Measurements from ENCODE around the gene PPP4R3A. TPM values are rescaled to one million over a fixed set of nuclear protein-coding genes. Genes with fewer than 3 reads are reported as not detected.
A peak's percentile ranks its signal among the peaks of the same experiment; 100 is the strongest.
"Not testable (repeated sequence)": the region's sequence is repeated elsewhere in the genome, so short reads cannot be mapped to it uniquely, and the experiment has no call there.

Gene PPP4R3A
- total RNA-seq, 2 donors from 2014 or later = 118 to 143 TPM

DNA sequence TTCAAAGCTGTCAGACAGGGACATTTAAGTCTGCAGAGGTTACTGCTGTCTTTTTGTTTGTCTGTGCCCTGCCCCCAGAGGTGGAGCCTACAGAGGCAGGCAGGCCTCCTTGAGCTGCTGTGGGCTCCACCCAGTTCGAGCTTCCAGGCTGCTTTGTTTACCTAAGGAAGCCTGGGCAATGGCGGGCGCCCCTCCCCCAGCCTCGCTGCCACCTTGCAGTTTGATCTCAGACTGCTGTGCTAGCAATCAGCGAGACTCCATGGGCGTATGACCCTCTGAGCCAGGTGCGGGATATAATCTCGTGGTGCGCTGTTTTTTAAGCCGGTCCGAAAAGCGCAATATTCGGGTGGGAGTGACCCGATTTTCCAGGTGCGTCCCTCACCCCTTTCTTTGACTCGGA is 73.8 kb downstream of the PPP4R3A start:
- not testable (repeated sequence) for H3K4me1 Mint-ChIP-seq; H3K36me3 Mint-ChIP-seq (ENCODE audit: low read depth); H3K4me3 Mint-ChIP-seq; H3K27ac Mint-ChIP-seq; ATAC-seq (replicated peaks); H3K9me3 Mint-ChIP-seq; H3K27me3 Mint-ChIP-seq

DNA sequence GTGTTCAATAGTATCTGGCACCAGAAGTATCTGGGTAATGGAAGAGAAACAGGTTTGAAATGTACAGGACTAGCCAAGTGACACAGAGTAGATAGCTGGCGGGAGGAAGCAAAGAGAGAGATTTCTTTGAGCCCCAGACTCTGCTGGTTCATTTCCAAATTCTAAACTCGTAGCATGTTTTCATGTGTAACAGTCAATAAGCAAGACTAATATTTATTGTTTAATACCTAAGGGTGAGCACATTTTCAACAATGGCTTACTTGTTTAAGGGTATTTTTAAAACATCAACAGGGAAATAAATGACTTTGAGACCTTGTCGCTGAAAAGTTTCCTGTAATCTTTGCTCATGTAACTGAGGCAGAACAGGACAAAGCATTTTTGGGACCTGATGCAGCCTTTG is 80.7 kb downstream of the PPP4R3A start:
- ATAC-seq (replicated peaks) = no peak
- Mint-ChIP-seq H3K4me1 (peaks cover 10% of the 10 kb centered on the region), H3K9me3 (no peaks in the 10 kb centered on the region), H3K27me3 (no peaks in the 10 kb centered on the region), H3K36me3 (ENCODE audit: low read depth) (no peaks in the 10 kb centered on the region), H3K4me3 (no peak overlapping the region), H3K27ac (no peak overlapping the region)

DNA sequence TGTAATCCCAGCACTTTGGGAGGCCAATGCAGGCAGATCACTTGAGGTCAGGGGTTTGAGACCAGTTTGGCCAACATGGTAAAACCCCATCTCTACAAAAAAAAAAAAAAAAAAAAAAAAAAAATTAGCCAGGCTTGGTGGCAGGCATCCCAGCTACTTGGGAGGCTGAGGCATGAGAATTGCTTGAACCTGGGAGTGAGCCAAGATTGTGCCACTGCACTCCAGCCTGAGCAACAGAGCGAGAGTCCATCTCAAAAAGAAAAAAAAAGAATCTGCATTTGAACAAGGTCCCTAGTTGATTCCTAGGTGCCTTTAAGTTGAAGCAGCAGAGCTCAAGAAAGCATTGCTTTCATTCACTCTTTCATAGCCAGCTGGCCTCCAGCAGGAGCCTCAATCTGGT is 81.2 kb downstream of the PPP4R3A start:
- peaks cover 10% of the 10 kb centered on the region for H3K4me1 Mint-ChIP-seq
- not testable (repeated sequence) for ATAC-seq (replicated peaks); H3K4me3 Mint-ChIP-seq; H3K36me3 Mint-ChIP-seq (ENCODE audit: low read depth); H3K27ac Mint-ChIP-seq; H3K27me3 Mint-ChIP-seq; H3K9me3 Mint-ChIP-seq

DNA sequence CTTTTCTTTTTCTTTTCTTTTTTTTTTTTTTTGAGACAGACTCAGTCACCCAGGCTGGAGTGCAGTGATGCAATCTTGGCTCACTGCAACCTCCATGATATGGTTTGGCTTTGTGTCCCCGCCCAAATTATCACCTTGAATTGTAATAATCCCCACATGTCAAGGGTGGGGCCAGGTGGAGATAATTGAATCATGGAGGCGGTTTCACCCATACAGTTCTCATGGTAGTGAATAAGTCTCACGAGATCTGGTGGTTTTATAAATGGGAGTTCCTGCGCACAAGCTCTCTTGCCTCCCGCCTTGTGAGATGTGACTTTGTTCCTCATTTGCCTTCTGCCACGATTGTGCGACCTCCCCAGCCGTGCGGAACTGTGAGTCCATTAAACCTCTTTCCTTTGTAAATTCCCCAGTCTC is 84.6 kb downstream of the PPP4R3A start:
- H3K4me3 Mint-ChIP-seq; H3K36me3 Mint-ChIP-seq (ENCODE audit: low read depth); H3K27me3 Mint-ChIP-seq; ATAC-seq (replicated peaks); H3K9me3 Mint-ChIP-seq: not testable (repeated sequence)
- H3K27ac Mint-ChIP-seq = peak overlapping the region; percentile 76
- peaks cover 10% of the 10 kb centered on the region for H3K4me1 Mint-ChIP-seq

DNA sequence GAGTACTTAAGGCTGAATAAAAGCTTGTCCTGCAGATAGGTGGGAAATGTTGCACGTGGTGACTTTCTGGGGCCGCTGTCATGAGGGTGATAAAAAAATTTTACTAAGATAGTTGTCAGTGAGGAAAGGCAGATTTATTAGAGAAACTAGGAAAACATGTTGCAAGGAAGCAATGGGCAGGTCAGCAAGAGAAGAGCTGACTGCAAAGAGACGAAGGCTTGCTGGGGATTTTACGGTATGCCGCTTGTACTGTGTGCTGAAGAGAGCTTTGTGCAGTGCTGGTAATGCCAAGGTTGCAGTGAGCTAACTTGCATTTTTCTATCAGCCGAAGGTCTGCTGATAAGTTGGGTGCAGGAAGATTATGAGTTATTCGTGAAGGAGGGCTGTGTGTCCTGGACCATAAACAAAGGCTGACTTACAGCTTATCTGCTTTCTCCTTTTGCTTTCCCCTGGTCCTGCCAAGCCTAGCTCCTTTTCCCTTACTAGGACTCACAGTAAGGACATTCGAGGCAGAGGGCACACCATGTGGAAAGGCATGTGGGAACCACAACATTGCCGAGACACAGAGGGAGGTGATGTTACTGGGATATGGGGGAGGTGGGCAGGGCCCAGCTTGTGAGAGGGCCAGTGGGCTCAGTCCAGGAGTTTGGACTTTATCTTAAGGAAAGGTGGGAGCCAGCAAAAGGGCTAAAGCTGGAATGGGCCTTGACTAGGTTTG is 85.1 kb downstream of the PPP4R3A start:
- Mint-ChIP-seq H3K4me3 (no peak overlapping the region), H3K27ac (no peak overlapping the region), H3K36me3 (ENCODE audit: low read depth) (no peaks in the 10 kb centered on the region), H3K9me3 (no peaks in the 10 kb centered on the region), H3K4me1 (peaks cover 10% of the 10 kb centered on the region), H3K27me3 (no peaks in the 10 kb centered on the region)
- no peak for ATAC-seq (replicated peaks)

DNA sequence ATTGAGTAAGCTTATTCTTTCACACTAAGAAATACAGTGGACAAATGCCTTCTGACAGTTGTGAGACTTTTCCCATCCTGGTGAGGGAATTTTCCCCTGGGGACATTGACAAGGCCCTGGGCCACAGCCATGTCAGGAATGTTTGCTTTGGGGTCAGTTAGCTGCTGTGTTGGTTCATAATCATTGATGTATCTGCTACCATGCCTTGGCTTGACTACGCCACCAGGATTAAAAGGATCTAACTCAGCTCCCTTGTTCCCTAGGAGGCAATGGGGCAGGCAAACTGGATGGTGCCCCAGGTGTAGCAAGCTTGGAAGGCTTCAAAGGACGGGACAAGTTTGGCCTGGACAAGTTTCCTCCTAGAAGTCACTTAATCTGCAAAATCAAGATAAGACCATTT is 89.4 kb downstream of the PPP4R3A start:
- Mint-ChIP-seq H3K4me3 (no peak overlapping the region), H3K4me1 (peaks cover 10% of the 10 kb centered on the region), H3K27me3 (no peaks in the 10 kb centered on the region), H3K27ac (no peak overlapping the region), H3K9me3 (no peaks in the 10 kb centered on the region), H3K36me3 (ENCODE audit: low read depth) (peaks cover 15% of the 10 kb centered on the region)
- ATAC-seq (replicated peaks) = no peak

DNA sequence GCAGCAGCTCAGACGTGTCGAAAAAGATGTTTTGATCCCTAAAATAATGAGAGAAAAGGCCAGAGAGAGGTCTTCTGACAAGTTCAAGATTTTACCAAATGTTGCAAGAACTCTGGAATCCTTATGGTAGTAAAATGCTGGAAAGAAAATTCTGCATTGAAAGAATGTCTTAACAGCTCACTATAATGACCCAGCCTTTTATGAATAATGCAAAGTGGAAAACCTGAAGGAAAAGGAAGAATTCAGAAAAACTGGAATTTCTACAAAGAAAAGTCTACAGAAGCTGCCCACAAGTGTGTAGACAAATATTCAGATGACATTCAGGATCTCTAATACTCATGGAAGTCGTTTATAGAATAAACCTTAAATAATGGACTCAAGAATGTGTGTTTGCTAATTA is 90.7 kb downstream of the PPP4R3A start:
- Mint-ChIP-seq H3K4me3 (peak overlapping the region; percentile 79), H3K27ac (peak overlapping the region; percentile 89)

DNA sequence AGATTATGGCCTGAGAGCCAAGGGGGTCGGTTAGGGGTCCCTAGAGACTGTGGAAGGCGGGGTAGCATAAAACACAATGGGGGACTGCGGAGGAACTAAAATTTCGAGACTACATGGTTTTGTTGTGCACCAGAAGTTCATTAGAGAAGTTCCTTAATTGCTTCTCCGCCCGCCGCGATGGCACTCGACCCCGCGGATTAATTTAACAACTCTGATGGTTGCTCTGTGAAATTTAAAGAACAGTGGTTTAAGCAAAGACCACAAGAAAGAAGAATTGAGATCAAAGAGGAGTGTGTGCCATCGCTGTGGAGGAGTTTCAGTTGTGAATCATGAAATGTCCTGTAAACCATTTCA is 91.1 kb downstream of the PPP4R3A start:
- peaks cover 31% of the 10 kb centered on the region for H3K36me3 Mint-ChIP-seq (ENCODE audit: low read depth)
- ATAC-seq (replicated peaks) = peak; percentile 31
- peak overlapping the region; percentile 89 for H3K27ac Mint-ChIP-seq

More for the DNA sequence above, 90.7 kb downstream of the PPP4R3A start:
- Mint-ChIP-seq H3K9me3 (no peaks in the 10 kb centered on the region), H3K4me1 (peaks cover 12% of the 10 kb centered on the region), H3K36me3 (ENCODE audit: low read depth) (peaks cover 27% of the 10 kb centered on the region), H3K27me3 (no peaks in the 10 kb centered on the region)
- no peak for ATAC-seq (replicated peaks)

DNA sequence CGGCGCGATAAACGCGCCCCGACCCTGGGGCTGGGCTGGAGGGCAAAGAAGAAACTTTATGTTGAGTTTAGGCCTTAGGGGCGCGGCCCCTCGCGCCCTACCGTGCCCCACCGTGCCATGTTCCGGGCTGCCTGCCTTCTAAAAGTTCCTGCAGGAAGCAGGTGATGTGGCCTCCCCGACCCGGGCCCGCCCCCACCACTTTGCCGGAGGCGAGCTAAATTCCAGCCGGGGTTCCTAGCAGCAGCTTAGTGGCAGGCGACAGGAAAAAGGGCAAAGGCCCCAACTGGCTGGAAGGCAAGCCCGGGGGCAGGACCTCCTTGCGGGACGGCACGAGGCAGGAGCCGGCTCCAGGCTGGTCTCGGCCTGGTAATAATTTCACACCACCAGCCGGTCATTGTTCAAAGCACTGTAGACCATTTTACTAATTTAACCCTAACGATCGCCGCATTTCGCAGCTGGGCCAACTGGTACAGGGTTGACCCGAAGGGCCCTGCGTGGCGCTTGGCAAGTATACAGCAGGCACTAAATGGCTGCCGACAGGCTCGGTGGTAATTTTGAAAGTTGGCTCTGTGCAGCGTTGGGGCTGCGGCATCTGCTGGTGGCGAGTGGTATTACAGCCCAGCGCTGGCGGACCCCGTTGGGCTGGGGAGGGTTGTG is 91.6 kb downstream of the PPP4R3A start:
- ATAC-seq (replicated peaks) = peak; percentile 28
- Mint-ChIP-seq H3K27ac (peak overlapping the region; percentile 89), H3K36me3 (ENCODE audit: low read depth) (peaks cover 36% of the 10 kb centered on the region), H3K4me1 (peaks cover 21% of the 10 kb centered on the region), H3K27me3 (no peaks in the 10 kb centered on the region), H3K4me3 (peak overlapping the region; percentile 79), H3K9me3 (no peaks in the 10 kb centered on the region)

More for the DNA sequence above, 91.1 kb downstream of the PPP4R3A start:
- Mint-ChIP-seq H3K9me3 (no peaks in the 10 kb centered on the region), H3K4me1 (peaks cover 17% of the 10 kb centered on the region), H3K27me3 (no peaks in the 10 kb centered on the region), H3K4me3 (peak overlapping the region; percentile 79)

DNA sequence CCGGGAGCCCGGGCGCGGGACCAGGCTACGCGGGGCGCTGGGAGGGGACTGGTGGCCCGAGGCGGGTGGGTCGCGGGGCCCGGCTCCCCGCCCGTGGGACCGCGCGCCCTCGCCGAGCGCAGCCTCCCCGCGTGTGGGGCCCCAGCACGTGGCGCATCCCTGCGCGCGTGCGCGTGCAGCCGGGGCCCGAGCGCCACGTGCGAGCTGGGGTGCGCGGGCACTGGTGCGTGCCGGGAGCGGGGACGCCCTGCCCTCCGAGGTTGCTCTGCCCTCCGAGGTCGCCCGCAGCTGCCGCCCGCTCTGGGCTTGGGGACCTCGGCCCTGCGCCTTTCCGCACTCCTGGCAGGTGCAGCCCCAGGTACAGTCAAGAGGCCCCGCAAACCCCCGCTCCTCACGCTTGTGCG is 92.1 kb downstream of the PPP4R3A start:
- Mint-ChIP-seq H3K27me3 (no peaks in the 10 kb centered on the region), H3K27ac (no peak overlapping the region), H3K9me3 (no peaks in the 10 kb centered on the region), H3K4me3 (peak overlapping the region; percentile 79), H3K36me3 (ENCODE audit: low read depth) (peaks cover 42% of the 10 kb centered on the region), H3K4me1 (peaks cover 21% of the 10 kb centered on the region)
- ATAC-seq (replicated peaks) = peak; percentile 34

DNA sequence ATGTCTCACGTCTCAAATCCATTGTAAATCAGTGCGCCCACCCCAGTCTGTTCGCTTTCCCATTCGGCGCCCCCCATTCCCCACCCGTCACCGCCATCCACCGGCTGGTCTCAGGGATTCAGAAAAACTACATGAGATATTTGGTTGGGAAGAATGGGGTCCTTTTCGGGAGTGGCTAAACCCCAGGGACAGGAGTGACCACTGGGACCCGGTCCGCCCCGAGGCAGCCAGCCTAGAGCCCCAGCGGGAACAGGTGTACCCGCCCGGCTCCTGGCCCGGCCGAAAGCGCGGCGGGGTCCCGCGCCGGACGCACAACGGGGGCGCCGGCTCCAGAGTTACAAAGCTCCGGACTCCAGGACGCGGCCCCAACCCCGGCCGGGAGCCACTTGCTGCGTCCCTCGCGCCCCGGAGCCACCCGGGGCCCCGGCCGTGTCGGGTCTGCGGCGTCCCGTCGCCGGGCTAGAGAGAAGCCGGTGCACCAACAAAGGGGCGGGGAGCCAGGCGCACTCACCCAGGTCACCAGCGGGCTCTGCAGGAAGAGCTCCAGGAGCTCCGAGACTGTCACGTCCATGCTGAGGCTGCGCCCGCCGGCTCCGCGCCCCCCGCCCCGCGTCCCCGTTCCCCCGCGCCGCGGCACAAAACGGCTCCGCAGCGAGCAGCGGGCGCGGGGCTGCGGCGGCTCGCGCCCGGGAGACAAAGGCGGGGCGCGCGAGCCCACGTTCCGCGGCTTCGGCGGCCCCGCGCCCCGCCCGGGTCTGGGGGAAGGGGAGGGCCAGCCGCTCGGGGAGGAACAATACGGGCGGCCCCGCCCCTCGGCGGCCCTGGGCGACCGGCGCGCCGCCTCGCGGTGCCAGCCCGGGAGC is 92.8 kb downstream of the PPP4R3A start, which contains the start of gene CCDC88C:
Gene CCDC88C (minus strand): TSS at position 701 of the 863 bp plus-strand sequence. CDS start 130 bp downstream, at position 571.
- H3K4me1 Mint-ChIP-seq = peaks cover 21% of the 10 kb centered on the region
- no peaks in the 10 kb centered on the region for H3K27me3 Mint-ChIP-seq
- peak; percentile 61 for ATAC-seq (replicated peaks)
- peak within 1 kb of the TSS; percentile 98 for H3K27ac Mint-ChIP-seq
- peaks cover 48% of the 10 kb centered on the region for H3K36me3 Mint-ChIP-seq (ENCODE audit: low read depth)
- H3K9me3 Mint-ChIP-seq = no peaks in the 10 kb centered on the region
- peak within 1 kb of the TSS; percentile 99 for H3K4me3 Mint-ChIP-seq

DNA sequence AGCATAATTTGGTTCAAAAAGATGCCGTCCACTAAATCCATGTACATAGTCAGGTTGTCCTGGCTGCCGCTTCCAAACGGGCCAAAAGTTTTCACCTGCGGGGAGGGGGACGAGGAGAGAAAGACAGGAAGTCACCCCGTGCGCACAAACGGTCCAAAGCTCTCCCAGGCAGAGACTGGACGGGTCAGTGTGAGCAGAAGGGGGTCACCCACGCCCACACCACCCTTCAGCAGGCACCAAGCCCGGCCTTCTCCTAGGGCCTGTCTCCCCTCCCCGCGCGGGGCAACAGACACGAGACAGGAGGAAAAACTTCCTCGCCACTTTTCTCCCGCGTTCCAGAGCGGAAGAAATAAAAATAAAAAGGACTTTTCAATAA is 93.4 kb downstream of the PPP4R3A start:
- Mint-ChIP-seq H3K36me3 (ENCODE audit: low read depth) (peaks cover 51% of the 10 kb centered on the region), H3K4me3 (peak overlapping the region; percentile 99), H3K4me1 (peaks cover 21% of the 10 kb centered on the region), H3K9me3 (no peaks in the 10 kb centered on the region), H3K27ac (peak overlapping the region; percentile 98), H3K27me3 (no peaks in the 10 kb centered on the region)
- ATAC-seq (replicated peaks) = no peak

DNA sequence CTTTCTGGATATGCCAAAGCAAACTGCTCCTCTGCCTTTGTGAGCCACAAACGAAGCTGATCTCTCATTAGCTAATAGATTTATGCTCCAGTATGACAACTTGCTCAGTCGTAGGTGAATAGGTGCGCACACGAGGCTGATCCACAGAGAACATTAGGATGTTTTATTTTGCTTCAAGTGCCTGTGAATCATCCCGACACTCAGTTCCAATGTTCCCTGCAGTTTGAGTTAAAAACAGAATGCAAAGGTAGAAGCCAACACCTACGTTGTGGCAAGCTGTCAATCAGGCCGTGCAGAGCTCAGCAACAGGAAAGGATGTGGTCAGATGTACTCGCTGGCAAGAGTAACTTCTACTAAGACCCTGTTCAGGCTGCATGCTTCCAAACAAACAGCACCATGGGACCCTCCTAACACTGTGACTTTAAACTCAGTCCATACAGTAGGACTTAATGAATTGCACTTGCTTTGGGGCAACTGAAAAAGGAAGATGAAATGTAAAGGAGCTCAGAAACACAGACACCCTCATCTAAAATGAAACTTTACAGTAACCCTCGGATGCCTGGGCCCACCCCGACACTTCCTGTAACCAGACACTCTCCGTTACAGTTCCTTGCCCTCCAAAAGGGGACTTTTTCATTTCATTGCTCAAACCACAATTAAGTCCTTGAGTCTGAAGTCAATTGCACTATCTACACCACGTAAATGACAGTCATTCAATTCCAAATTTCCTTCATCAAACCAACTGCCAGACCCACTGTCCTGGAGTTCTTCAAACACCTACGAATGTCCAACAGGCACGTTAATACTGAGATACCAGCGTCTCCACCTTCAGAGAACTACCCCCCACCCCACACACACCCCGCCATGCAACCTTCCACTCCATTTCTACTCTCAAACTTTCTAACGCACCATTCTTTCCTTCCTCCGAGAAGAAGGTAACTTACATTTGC is 94.0 kb downstream of the PPP4R3A start:
- H3K27ac Mint-ChIP-seq = peak overlapping the region; percentile 98
- H3K27me3 Mint-ChIP-seq = no peaks in the 10 kb centered on the region
- peak; percentile 67 for ATAC-seq (replicated peaks)
- H3K36me3 Mint-ChIP-seq (ENCODE audit: low read depth) = peaks cover 57% of the 10 kb centered on the region
- no peaks in the 10 kb centered on the region for H3K9me3 Mint-ChIP-seq
- H3K4me1 Mint-ChIP-seq = peaks cover 24% of the 10 kb centered on the region
- peak overlapping the region; percentile 99 for H3K4me3 Mint-ChIP-seq

DNA sequence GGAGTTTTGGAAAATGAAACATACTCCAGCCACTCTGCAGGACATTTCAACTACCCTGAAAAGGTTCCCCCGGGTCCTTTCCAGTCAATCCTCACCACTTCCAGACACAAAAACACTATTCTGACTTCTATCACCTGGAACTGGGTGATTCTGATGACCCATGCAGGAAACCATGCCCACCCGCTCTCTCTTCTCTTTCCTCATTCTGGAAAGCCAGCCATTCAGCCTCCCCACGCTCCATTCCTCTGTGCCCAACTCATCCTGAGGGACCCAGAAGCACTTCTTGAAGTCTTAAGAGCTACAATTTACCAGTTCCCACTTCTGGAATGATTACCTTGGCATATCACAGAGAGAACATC is 95.7 kb downstream of the PPP4R3A start:
- H3K4me1 Mint-ChIP-seq = peaks cover 40% of the 10 kb centered on the region
- H3K27ac Mint-ChIP-seq = peak overlapping the region; percentile 98
- no peaks in the 10 kb centered on the region for H3K27me3 Mint-ChIP-seq
- no peak for ATAC-seq (replicated peaks)
- no peaks in the 10 kb centered on the region for H3K9me3 Mint-ChIP-seq
- peak overlapping the region; percentile 99 for H3K4me3 Mint-ChIP-seq
- H3K36me3 Mint-ChIP-seq (ENCODE audit: low read depth) = peaks cover 73% of the 10 kb centered on the region
